Activated CD4-positive, alpha-beta T cell treated with anti-CD3 and anti-CD28 coated beads for 36 hours (primary cell): ENCODE data around the gene ZMPSTE24. TPM values are rescaled to one million over a fixed set of nuclear protein-coding genes. Genes with fewer than 3 reads are reported as not detected.
"Not testable (repeated sequence)": the region's sequence is repeated elsewhere in the genome, so short reads cannot be mapped to it uniquely, and the experiment has no call there.

Experiments used
- ATAC-seq: fragments of 200-7000 bp; cut with Tn5 transposase; one replicate; pipeline ENCODE4 v1.10.0; 2021; ENCODE audit warnings: mild to moderate bottlenecking, moderate library complexity
- CTCF ChIA-PET: fragments of 350-600 bp; sonication (Branson Sonifier 250); formaldehyde crosslinking; loops from one replicate; lab custom pipeline; 2021; ENCODE audit warnings: antibody characterized with exemption; lab: Charles Lee
- POLR2A ChIA-PET: fragments of 350-600 bp; sonication (Branson Sonifier 250); formaldehyde crosslinking; loops from one replicate; lab custom pipeline; 2021; ENCODE audit warnings: antibody characterized with exemption, inconsistent platforms; lab: Charles Lee
- DNase-seq: peaks from one replicate; pipeline ENCODE4 v3.0.0-alpha.2; 2020
- H3K27ac Mint-ChIP-seq: one replicate; pipeline ENCODE4 v1.8.0; 2021; ENCODE audit warnings: mixed read lengths
- H3K27me3 Mint-ChIP-seq: one replicate; pipeline ENCODE4 v1.8.0; 2021; ENCODE audit warnings: mixed read lengths
- H3K36me3 Mint-ChIP-seq: one replicate; pipeline ENCODE4 v1.8.0; 2021; ENCODE audit warnings: low read depth, mixed read lengths
- H3K4me1 Mint-ChIP-seq: one replicate; pipeline ENCODE4 v1.8.0; 2021; ENCODE audit warnings: mixed read lengths
- H3K4me3 Mint-ChIP-seq: one replicate; pipeline ENCODE4 v1.8.0; 2021; ENCODE audit warnings: mild to moderate bottlenecking, moderate library complexity, mixed read lengths
- H3K9me3 Mint-ChIP-seq: one replicate; pipeline ENCODE4 v1.8.0; 2021; ENCODE audit warnings: low read depth, mixed read lengths
- intact Hi-C, 2 experiments: fragments of 100-400 bp; cut with DNase I in 1 of 2; cut with micrococcal nuclease in 1 of 2; formaldehyde crosslinking; loops; one replicate each; pipeline versions ENCODE4 v1.14.2 to v1.15.1; 2022 to 2024; cut with DNase I, micrococcal nuclease
- total RNA-seq, 2 experiments: library from RNA; stranded (reverse); gene quantifications; one replicate each; pipeline ENCODE4 v1.2.3, GENCODE V29; 2021

ZMPSTE24 gene
- total RNA-seq, 2 experiments from 2014 or later: 20.7 to 23.0 TPM

DNA sequence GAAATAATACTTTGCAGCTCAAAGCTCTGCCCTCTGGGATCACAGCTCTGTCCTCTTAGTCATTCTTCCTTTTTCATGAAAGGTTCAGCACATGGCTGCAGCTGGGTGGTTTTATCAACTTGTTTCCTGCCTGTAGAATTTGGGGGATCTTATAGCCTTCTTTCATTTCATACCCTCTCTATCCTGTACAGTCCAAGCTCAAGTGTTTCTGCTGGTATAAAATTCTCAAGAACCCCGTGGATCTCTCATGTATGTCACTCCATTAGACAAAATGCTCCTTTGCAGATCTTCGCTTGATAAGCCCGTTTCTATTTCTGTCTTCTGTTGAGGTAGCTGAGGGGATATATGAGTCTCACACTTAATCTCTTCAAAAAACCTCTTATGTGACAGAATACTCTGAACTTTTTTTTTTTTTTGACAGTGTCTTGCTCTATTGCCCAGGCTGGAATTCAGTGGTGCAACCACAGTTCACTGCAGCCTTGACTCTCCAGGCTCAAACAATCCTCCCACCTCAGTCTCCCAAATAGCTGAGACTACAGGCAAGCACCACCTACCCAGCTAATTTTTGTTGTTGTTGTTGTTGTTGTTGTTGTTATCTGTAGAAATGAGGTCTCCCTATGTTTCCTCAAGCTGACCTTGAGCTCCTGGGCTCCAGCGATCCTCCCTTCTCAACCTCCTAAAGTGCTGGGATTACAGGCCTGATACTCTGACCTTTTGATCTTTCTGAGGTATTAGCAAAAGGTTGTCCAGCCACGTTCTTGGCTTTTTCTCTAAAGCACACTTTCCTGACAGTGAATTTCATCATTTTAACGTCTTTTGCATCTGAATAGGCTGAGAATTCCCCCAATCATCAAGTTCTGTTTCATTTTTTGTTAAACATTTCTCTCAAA, 83.7 kb downstream of the ZMPSTE24 start:
- ChIA-PET POLR2A (interaction anchor here (0.5 to 1.0 kb wide), 8 partner anchors 22 to 187 kb away, joined by 3 to 5 read pairs (median 3); partner anchors contain the start of gene SMAP2), CTCF (interaction anchor here (0.6 to 8.7 kb wide), 24 partner anchors 10 to 441 kb away, joined by 3 to 151 read pairs (median 4); partner anchors contain the start of gene SMAP2)
- H3K4me3 Mint-ChIP-seq: peak overlapping the region; percentile 34
- H3K27me3 Mint-ChIP-seq: no peaks in the 10 kb centered on the region
- ATAC-seq (peak; percentile 51), DNase-seq (peak; percentile 38)
- intact Hi-C loops: loop anchor here (1.0 to 5.0 kb wide), 3 partner anchors 44 to 326 kb away; partner anchors contain the start of gene RIMS3 (in 1 of the 2)
- H3K36me3 Mint-ChIP-seq: no peaks in the 10 kb centered on the region
- H3K27ac Mint-ChIP-seq: peak overlapping the region; percentile 94
- peaks cover 57% of the 10 kb centered on the region for H3K4me1 Mint-ChIP-seq
- no peaks in the 10 kb centered on the region for H3K9me3 Mint-ChIP-seq

DNA sequence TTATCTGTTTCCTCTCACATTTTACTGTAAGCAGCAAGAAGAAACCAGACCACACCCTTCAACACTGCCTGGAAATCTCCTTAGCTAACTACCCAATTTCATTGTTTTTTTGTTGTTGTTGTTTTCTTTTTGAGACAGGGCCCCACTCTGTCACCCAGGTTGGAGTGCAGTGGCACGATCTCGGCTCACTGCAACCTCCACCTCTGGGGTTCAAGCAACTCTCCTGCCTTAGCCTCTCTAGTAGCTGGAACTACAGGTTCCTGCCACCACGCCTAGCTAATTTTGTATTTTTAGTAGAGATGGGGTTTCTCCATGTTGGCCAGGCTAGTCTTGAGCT, 84.3 kb downstream of the ZMPSTE24 start:
- CTCF ChIA-PET: interaction anchor here (0.7 to 8.7 kb wide), 8 partner anchors 13 to 263 kb away, joined by 3 to 151 read pairs (median 10); partner anchors contain the start of gene SMAP2
- not testable (repeated sequence) for H3K9me3 Mint-ChIP-seq, H3K27me3 Mint-ChIP-seq, H3K36me3 Mint-ChIP-seq
- ATAC-seq (peak; percentile 27), DNase-seq (peak; percentile 36)
- POLR2A ChIA-PET: interaction anchor here (0.5 to 1.0 kb wide), 4 partner anchors 21 to 161 kb away, joined by 3 to 5 read pairs (median 4); no protein-coding TSS in a partner anchor
- peak overlapping the region; percentile 34 for H3K4me3 Mint-ChIP-seq
- H3K27ac Mint-ChIP-seq: peak overlapping the region; percentile 94
- peaks cover 57% of the 10 kb centered on the region for H3K4me1 Mint-ChIP-seq
- intact Hi-C loops: loop anchor here in 1 of 2 experiments (5.0 kb wide), 1 partner anchor 325 kb away; the partner anchor contains the start of gene RIMS3

Other genes with a start within 250 kb of the ZMPSTE24 start
- gene CAP1, start 217.5 kb upstream of the ZMPSTE24 start, total RNA-seq: 100 to 1,000 TPM; 527 to 553 TPM
- 10 to 100 TPM; 75.4 to 77.4 TPM for gene PPT1, start 161.0 kb upstream of the ZMPSTE24 start, total RNA-seq
- gene RLF, start 96.8 kb upstream of the ZMPSTE24 start, total RNA-seq: 10 to 100 TPM; 20.1 to 20.9 TPM
- not detected for gene TMCO2, start 10.3 kb upstream of the ZMPSTE24 start, total RNA-seq
- 1 to 10 TPM; 2.5 to 3.0 TPM for gene COL9A2, start 59.0 kb downstream of the ZMPSTE24 start, total RNA-seq
- 100 to 1,000 TPM; 241 to 258 TPM for gene SMAP2, start 115.5 kb downstream of the ZMPSTE24 start, total RNA-seq
- 1 to 10 TPM; 4.6 to 5.3 TPM for gene ZFP69B, start 192.2 kb downstream of the ZMPSTE24 start, total RNA-seq
- 1 to 10 TPM; 4.6 to 5.4 TPM for gene ZFP69, start 219.1 kb downstream of the ZMPSTE24 start, total RNA-seq